ENCODE results near the gene HCN4.

The HCN4 gene

DNA sequence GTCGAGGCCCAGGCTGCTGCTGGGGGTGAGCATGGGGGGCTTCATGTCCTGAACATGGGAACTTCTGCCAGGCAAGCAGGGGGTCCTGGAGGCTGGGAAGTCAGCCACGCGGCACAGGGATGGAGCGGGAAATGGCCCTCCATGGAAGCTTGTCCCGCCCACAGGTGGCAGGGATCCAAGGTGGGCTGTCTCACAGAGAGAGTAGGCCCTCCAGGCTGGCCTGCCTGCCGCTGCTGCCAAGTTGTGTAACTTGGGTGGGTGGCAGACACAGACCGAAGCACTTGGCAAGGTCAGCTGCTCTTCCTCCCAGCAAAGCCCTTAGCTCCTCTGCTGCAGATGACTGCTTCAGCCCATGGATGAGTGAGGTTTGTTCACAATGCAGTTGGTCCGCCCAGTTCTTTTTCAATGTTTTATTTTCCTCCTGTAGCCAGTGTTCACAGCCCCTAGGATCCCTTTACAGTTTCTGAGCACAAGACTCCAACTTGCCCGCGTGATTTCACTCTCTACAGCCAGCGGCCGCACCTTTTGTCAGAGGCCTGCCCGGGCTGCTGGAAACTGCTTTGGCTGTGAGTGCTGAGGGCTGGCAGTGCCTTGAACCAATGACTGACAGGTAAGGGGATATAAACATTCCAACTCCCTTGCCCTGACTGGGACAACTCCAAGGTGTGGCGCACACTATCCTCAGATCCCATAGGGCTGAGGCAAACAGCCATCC, 26.7 kb downstream of the HCN4 start:
- DNase-seq, result no peak

DNA sequence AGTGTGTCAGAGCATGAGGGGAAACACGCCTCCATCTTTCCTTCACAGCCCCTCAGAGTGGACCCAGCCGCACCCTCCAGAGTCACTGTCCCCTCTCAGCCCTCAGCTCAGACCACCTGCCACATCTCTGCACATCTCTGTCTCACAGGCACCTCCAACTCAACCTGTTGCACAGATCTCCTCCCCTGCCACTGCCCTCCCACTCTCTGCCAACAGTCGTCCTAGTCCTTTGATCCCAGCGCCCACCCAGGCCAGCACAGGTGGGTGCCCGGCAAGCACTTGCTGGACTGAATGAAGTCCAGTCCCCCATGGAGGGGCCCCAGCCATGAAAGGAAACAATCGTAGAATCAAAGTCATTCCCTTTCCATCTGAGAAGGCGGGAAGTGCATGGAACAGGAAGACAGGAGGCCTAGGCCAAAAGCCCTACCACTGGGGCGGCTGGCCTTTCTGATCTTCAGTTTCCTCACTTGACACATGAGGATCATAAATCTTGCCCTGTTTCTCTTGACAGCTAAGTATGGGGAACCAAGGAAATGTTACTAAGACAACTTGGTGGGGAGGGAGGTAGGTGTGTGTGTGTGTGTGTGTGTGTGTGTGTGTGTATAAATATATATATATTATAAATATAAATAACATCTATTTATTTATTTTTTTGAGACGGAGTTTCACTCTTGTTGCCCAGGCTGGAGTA, 28.1 kb downstream of the HCN4 start:
- no peak for DNase-seq

DNA sequence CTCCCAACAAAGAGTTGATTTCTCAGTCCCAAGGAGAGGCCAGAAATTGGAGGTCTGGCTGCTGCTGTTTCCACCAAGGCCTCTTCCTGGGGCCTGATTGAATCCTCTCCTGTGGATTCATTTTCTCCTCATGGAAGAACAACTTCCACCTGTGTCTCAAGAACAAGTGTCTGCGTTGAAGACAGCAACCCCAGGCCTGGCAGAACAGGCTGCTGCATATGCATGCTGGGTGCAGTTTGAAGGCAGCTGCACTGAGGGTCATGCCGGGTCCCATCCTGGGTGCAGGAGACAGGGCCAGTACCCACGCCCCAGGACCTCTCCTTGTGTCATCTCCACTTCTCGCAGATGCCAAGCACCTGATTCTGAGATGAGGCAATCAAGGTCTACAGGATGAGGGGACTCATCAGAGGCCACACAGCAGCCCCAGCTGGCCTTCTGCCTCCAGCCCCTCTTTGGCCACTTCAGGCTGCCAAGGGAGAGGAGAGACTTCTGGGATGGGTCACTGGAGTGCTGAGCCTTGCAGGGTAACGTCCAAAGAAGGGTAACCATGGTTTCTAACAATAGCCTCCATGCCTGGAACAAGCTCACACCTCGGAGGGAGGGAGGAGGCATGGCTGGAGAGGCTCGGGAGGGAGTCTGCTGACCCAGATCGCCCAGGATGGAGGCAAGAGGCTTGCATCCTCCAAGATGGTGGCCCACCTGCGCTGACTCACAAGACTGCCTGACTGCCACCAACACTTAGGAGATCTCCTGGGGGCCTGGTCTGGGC, 30.0 kb downstream of the HCN4 start:
- DNase-seq, result no peak

DNA sequence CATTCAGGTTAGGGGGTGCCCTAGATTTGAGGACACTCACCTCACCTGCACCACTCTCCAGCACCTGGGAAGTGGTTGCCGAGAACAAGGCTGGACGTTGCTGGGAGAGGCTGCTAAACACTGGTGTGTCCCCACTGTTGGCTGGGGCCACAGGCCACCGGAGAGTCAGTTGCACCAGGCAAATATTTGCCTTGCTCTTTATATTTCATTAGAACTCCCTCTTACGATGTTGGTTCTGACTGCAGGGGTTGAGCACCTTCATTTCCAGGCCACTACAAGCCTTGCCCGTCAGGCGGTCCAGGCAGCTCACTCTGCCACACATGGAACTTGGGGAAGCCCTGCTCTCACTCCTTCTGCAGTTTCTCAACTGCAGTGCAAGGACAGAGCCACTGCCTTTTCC, 30.7 kb downstream of the HCN4 start:
- no peak for DNase-seq

DNA sequence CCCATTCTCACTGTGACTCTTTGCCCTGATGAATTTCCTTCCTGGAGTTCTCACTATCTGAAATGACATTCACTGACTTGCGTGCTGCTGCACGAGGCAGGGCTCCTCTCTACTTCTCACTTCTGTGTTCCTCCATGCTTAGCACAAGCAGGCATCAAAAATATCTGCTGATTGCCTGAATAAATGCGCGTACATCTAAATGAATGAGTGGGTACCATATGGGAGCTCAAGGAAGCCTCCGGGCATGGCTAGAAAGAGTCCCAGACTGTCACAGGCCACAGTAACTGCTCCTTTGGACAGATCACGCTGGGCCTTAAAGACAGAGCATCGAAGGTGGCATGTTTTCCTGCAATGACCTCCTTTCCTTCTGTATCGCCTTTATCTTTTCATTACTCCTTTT, 31.6 kb downstream of the HCN4 start:
- no peak for DNase-seq

DNA sequence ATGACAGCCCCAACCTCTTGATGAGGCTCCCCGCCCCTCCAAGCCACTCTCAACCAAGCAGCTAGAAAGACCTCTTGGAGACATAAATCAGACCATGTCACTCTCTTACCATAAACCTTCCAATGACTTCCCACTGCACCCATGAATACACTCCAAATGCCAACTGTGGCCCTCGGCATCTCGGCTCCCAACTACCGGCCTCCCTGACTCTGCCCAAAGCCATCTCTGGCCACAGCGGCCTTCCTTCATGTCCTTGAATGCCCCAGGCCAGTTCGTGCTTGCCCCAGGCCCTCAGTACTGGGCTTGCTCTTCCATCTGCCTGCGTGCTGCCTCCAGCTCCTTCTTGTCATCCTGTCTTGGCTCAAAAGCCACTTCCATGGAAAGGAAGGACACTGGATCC, 32.0 kb downstream of the HCN4 start:
- no peak for DNase-seq

DNA sequence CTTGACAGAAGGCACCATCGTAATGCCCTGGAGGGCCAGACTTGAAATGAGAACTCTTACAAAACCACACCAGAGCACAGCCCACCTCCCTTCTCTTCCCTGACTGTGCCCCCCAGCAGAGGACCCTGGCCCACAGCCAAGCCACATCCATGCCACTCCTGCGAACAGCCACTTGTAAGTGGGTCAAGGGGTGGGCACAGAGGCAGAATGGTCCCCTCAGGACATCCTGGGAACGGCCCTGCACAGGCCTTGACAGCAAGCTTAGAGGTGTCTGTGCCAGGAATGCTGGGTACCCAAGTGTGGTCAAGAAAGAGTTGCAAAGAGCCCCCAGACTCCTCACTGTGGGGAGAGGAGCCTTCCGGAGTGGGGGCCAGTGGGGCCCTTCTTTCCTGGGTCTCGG, 33.3 kb downstream of the HCN4 start:
- no peak for DNase-seq

DNA sequence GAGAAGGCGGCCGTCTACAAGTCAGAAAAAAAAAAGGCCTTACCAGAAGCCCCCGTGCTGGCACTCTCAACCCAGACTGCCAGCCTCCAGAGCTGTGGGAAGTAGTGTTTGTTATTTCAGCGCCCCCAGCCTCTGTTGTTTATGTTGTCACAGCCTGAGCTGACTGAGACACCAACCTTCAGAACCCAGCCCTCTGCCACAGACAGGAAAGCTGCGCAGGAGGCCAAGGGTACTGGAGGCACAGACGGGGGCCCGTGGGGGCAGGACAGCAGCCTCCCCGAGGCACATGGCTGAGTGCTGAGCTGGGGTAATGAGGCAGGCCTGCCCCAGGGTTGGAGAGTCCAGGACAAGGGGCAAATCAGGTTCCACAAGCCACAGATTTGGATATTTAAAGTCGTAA, 33.7 kb downstream of the HCN4 start:
- DNase-seq, result no peak

DNA sequence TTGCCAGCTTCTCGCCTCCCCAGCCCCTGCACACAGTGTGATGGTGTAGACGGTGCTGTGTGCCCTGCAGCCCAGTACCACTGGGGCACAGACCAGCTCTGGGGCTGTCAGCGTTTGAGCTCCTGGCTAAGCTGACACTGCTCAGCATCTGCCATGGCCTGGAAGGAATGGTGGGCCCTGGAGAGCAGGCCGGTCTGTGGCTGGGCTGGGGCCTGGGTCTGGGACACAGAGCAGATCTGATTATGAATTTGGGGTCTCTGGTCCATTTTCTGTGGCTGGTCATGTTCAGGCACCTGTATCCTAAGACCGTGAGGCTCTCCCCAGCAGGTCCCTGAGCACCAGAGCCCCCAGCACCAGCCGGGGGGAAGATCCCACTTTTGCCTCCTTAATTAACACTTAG, 34.7 kb downstream of the HCN4 start:
- DNase-seq, result no peak

DNA sequence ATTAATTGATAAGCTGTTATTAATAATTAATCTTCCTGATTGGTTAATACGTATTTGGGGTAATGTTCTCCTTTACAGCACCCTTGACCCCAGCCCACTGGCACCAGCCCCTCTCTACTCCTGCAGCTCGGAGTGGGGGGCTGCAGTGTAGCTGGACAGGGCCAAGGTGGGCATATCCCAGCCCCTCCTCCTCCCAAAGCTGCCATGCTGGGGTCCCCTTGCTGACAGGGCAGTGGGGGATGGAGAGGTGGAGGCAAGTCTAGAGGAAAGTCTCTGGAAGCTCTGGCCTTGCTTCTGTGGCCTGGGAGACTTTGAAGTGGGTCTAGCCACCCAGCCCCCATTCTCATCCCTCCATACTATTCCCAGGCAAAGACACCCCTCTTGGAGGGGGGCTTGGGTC, 35.8 kb downstream of the HCN4 start:
- no peak for DNase-seq

DNA sequence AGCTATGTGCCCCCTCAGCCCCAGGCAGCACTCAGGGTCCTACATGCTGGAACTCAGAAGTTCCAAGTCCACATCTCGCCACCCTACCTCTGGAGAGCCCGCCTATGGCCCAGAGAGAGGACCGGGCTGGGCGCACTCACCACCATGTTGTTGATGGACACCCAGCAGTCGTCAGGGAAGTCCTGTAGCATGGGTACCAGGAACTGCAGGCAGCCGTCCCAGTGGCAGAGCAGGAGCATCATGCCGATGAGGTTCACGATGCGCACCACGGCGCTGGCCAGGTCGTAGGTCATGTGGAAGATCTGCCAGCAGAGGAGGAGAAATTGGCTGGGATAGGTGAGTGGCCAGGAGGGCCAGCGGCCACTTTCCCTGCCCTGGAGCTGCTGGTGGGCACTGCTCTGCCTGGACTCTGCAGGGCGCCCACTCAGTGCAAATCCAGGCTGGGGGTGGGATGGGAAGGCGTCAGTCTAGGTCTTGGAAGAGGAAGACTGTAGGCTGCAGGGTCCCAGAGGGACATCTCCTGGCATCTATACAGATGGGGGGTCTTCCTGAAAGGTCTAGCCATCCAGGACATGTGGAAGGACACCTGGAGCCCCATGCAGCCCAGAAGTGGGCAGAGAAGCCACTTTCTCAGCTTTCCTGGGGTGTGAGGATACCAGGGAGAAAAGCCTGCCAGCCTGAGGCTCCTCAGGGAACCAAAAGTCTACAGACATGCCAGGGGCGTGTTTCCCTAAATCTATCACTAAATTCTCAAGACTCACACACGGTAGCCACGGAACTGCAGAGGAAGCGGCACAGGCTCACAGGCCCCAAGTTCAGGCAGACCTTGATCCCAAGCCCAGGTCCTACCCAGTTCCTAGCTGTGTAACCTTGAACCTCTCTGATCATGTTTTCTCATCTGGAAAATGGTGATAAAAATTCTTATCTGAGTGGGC, 36.5 kb downstream of the HCN4 start:
- DNase-seq, result no peak

DNA sequence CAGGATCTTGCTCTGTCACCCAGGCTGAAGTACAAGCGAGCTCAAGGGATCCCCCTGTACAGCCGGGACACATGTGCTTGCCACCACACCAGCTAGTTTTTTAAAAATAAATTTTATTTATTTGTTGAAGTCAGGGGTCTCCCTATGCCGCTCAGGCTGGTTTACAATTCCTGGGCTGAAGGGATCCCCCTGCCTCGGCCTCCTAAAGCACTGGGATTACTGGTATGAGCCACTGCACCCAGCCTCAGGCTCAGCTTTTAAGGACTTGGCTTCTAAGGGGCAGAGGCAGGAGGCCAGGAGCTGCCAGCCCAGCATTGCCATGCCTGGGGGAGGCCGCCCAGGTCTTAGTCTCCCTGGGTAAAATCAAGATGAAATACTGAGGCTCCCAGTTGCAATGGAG, 37.3 kb downstream of the HCN4 start:
- DNase-seq, result no peak

DNA sequence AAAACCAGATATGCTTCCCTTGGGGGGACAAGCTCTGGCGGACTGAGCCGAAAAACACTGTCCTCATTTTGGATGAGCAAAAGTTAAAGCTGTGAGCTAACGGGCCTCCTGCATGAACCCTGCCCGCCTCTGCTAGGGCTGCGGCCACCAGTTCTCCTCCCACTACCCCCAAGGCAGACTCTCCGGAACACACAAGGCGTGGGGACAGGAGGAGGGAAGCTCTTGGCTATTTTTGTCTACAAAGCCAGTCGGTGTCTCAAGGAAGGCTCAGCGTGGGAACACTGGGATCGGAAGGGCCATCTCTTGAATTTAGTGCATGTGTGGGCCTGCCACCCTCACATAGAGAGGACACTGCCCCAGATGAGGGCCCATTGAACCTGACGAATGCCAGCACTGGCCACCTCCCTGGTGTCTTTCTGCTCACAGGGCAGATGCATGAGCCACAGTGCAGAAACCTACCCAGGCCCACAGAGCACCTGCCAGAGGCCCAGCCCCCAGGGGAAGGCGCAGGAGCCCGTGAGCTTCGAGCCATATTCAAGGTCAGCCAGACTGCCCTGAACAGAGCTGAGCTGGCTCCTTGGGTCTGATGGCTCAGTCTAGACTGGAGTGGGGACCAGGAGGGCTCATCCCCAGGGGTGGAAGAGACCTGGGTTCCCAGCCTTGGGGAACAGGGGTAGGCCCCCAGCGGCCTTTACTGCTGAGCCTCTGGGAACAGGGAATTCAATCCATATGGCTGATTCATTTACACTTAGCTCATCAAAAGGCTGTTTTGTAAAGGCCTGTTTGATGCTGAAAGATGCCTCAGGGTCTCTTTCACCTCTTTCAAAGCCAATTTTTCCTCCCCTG, 38.3 kb downstream of the HCN4 start:
- no peak for DNase-seq

DNA sequence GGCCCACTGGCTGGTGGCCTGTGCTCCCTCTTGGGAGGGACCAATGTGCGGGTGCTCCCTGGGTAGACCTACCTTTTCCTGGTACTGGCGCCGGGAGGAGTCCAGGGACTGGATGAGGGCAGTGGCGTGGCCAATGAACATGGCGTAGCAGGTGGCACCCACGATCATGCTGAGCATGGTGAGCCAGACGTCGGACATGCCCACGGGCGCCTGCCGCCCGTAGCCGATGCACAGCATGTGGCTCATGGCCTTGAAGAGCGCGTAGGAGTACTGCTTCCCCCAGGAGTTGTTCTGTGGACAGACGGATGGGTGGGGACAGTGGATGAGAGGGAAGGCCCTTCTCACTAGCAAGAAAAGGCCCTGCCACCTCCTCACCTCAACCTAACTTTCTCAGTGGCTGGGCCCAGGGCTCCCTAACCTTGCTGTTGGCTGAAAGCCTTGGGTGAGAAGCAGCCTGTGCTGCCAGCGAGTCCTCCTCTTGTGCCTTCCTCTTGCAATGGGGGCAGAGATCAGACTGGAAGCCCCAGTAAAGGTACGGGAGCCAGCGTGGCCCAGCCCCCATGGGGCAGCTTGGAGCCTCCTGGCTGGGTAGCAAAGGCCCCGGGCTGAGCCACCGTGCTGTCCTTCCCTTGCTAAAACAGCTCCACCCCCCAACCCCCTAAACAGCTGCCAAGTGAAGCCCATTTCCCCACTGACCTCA, 39.1 kb downstream of the HCN4 start:
- DNase-seq, result no peak

DNA sequence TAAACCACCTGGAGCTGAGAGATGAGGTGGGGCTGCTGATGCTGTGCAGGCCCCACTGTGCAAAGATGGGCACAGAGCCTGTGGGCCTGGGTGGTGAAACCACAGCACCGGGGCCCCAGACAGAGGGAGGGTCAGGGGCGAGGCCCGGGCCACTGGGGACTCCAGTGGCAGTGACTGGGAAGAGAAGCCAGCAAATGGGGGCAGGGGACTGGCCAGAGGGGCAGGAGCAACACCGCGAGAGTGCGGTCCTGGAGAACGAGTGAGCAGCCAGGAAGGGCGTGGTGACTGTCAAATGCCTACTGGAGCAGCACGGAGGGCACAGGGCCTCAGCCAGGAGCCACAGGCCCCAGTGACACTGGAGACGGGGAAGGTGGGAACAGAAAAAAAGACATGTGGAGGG, 39.8 kb downstream of the HCN4 start:
- no peak for DNase-seq

DNA sequence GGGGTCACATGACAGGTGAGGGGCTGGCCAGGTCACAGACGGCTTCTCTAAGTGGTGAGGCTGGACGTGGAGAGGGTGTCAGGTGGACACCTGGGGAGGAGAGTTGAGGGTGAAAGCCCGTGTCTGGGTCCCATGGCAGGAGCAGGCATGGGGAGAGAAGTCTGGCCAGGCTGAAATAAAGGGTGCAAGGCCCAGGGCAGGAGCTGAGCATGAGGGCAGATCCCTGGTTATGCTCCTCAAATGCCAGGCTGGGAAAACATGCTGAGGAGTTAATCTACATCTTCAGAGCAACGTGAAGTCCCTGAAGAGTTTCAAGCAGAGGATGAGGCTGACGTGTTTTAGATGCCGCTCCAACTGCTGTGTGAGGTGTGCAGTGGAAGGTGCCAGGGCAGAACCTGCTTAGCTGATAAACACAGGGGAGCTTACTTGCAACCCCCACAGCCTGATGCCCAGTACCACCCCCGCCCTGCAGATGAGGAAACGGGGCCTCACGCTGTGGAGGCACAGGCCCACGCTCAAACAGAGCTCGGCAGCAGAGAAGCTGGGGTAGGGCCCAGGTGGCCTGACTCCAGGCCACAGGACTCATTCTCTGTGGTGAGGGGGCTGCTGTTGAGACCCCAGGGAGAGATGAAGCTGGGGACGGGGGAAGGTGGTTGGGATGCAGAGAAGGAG, 40.5 kb downstream of the HCN4 start:
- DNase-seq, result no peak

DNA sequence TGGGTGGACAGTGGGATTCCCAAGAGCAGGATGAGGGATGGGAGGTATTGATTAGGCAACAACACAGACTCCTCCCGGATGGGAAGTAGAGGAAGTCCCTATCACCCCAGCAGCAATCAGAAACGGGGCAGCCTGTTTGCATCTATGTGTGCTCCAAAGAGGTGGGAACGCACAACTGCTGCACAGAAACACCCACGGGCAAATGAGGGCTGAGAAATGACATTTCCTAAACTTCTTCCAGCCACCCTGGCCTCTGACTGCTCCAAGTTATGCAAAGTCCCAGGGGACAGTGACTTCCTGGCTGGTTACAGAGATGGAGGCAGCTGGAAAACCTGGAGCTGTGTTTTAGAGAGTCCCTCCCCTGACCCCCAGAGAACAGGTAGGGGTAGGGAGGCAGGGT, 42.6 kb downstream of the HCN4 start:
- no peak for DNase-seq

DNA sequence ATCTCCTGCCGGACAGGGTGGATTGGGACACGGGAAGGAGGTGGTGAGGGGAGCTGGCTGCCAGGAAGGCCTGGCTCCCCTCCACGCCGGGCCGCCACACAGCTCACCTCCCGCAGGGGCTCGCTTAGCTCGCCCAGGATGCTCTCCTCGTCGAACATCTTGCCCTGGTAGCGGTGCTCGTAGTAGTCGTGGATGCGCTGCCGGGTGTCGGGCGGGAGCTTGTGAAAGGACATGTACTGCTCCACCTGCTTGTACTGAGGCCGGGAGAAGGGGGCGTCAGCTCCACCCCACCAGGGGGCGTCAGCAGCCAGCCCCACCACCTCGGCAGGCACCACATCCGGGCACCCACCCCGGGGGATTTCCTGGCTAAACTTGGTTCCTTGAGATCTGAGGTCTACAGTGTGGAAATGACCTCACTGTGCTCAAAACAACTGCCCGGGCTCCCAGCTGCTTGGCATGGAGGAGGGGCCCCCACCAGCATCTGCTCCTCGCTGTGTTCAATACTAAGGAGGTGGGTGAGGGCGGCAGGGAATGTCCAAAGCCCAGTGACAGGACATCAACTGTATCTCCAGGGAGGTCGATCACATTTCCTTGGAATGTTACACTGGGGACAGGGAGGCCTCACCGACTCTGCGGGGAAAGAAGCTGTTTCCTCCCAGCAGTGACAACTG, 43.4 kb downstream of the HCN4 start:
- no peak for DNase-seq

DNA sequence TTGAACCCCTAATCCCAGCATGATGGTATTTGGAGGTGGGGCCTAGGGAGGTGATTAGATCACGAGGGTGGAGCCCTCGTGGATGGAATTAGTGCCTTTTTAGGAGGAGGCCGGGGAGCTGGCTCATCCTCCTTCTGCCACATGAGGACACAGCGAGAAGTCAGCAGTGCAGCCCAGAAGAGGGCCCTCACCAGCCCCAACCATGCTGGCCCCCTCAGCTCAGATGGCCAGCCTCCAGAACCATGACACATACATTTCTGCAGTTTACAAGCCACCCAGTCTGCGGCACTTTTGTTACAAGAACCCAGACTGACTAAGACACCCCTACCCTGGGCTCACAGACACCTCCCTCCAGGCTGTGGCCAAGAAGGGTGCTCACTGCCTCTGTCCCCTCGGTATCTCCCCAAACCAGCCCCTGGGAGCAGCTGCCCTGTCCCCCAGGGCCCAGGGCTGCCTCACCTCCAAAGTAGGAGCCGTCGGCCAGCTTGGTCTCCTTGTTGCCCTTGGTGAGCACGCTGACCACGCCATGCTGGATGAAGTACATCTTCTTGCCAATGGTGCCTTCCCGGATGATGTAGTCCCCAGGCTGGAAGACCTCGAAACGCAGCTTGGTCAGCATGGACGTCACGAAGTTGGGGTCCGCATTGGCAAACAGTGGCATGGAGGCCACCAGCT, 44.1 kb downstream of the HCN4 start:
- DNase-seq, result no peak

DNA sequence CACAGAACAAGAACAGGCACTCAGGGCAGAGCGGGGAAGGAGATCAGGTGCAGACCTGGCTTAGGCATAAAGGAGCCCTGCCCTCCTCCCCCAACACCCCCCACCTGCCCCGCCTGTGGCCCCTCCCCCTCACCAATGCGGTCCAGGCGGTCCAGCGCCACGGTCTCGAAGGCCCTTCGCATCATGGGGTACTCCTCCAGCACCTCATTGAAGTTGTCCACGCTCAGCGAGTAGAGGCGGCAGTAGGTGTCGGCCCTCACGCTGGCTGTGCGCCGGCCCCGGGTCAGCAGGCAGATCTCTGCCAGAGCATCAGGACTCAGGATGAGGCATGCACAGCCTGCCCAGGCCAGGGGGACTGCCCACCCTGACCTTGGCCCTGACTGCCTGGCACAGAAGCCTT, 44.8 kb downstream of the HCN4 start:
- no peak for DNase-seq
